Neural cell (in vitro differentiated cells): ENCODE results near the gene SCUBE2. TPM values are rescaled to one million over a fixed set of nuclear protein-coding genes. Genes with fewer than 3 reads are reported as not detected.

ENCODE experiments used
- H2AFZ ChIP-seq: fragments of 200-600, 300-800 bp; sonication (generic), shearing (Covaris generic); 2 replicates; pipeline ENCODE4 v1.6.0; 2014; ENCODE audit warnings: low read depth, mild to moderate bottlenecking, antibody characterized with exemption, low read length, moderate library complexity
- H3F3A ChIP-seq: fragments of 200-600 bp; shearing (Covaris generic); 2 replicates; pipeline ENCODE4 v1.6.1; 2016; ENCODE audit warnings: mild to moderate bottlenecking, moderate library complexity, mixed read lengths, antibody characterized with exemption, low read length; ENCODE audit not compliant: insufficient read depth, poor library complexity, severe bottlenecking
- H3K27ac ChIP-seq: fragments of 200-600, 300-800 bp; sonication (generic), shearing (Covaris generic); 2 replicates; pipeline ENCODE4 v1.5.1; 2014; ENCODE audit warnings: mild to moderate bottlenecking, low read length, moderate library complexity
- H3K27me3 ChIP-seq: fragments of 300-800, 200-600 bp; sonication (generic), shearing (Covaris generic); 2 replicates; pipeline ENCODE4 v1.6.0; 2014; ENCODE audit warnings: mild to moderate bottlenecking, low read depth, low read length, moderate library complexity; ENCODE audit not compliant: insufficient read depth
- H3K36me3 ChIP-seq: fragments of 300-800, 200-600 bp; sonication (generic), shearing (Covaris generic); 2 replicates; pipeline ENCODE4 v1.5.1; 2014; ENCODE audit warnings: mild to moderate bottlenecking, antibody characterized with exemption, low read length, moderate library complexity; ENCODE audit not compliant: insufficient read depth
- H3K4me2 ChIP-seq: fragments of 300-800, 200-600 bp; sonication (generic), shearing (Covaris generic); 2 replicates; pipeline ENCODE4 v1.6.0; 2014; ENCODE audit warnings: mild to moderate bottlenecking, low read length
- H3K4me3 ChIP-seq: fragments of 300-800, 200-600 bp; sonication (generic), shearing (Covaris generic); 2 replicates; pipeline ENCODE4 v1.5.1; 2014; ENCODE audit warnings: mild to moderate bottlenecking, low read length, moderate library complexity
- H3K79me2 ChIP-seq: fragments of 200-600 bp; shearing (Covaris generic); replicated peaks from 2 replicates; pipeline ENCODE4 v1.6.0; 2014; ENCODE audit warnings: mild to moderate bottlenecking, low read length, moderate library complexity; ENCODE audit not compliant: insufficient read depth
- H3K9ac ChIP-seq: fragments of 300-800, 200-600 bp; sonication (generic), shearing (Covaris generic); 2 replicates; pipeline ENCODE4 v1.6.1; 2016; ENCODE audit warnings: mild to moderate bottlenecking, low read length, mixed read lengths
- H3K9me2 ChIP-seq: fragments of 200-600 bp; shearing (Covaris generic); 2 replicates; pipeline ENCODE4 v1.6.1; 2016; ENCODE audit warnings: mild to moderate bottlenecking, low read length, mixed read lengths; ENCODE audit not compliant: insufficient read depth
- H3K9me3 ChIP-seq: fragments of 200-600, 300-800 bp; sonication (generic), shearing (Covaris generic); 2 replicates; pipeline ENCODE4 v1.6.1; 2016; ENCODE audit warnings: mild to moderate bottlenecking, mixed run types, low read length, moderate library complexity, mixed read lengths
- H4K20me1 ChIP-seq: fragments of 200-600 bp; shearing (Covaris generic); 2 replicates; pipeline ENCODE4 v1.6.1; 2016; ENCODE audit warnings: mild to moderate bottlenecking, mixed run types; ENCODE audit not compliant: insufficient read depth
- EP300 ChIP-seq: fragments of 450-650 bp; conservative IDR thresholded peaks from 2 replicates; pipeline ENCODE4 v1.6.1; 2014; ENCODE audit warnings: antibody characterized with exemption, mild to moderate bottlenecking, moderate library complexity; ENCODE audit not compliant: poor library complexity, severe bottlenecking
- EZH2 ChIP-seq: fragments of 200-600, 300-800 bp; shearing (Covaris generic), sonication (generic); IDR thresholded peaks from 2 replicates; pipeline ENCODE4 v1.6.1; 2014; ENCODE audit warnings: antibody characterized with exemption, low read length, borderline replicate concordance, mild to moderate bottlenecking; ENCODE audit not compliant: insufficient read depth, poor library complexity, severe bottlenecking
- MXI1 ChIP-seq: fragments of 450-650 bp; conservative IDR thresholded peaks from 2 replicates; pipeline ENCODE4 v1.6.1; 2014; ENCODE audit warnings: antibody characterized with exemption, mild to moderate bottlenecking; ENCODE audit not compliant: poor library complexity, severe bottlenecking
- POLR2AphosphoS5 ChIP-seq: IDR thresholded peaks from 2 replicates; pipeline ENCODE4 v1.6.1; 2012
- RAD21 ChIP-seq: fragments of 450-650 bp; conservative IDR thresholded peaks from 2 replicates; pipeline ENCODE4 v1.6.1; 2014; ENCODE audit warnings: antibody characterized with exemption, mild to moderate bottlenecking, moderate library complexity
- SMC3 ChIP-seq: fragments of 450-650 bp; conservative IDR thresholded peaks from 2 replicates; pipeline ENCODE4 v1.6.1; 2014; ENCODE audit warnings: antibody characterized with exemption, mild to moderate bottlenecking, moderate library complexity; ENCODE audit not compliant: poor library complexity
- TAF1 ChIP-seq: IDR thresholded peaks from 2 replicates; pipeline ENCODE4 v1.6.1; 2012; ENCODE audit warnings: low read depth
- polyA plus RNA-seq: library from polyadenylated mRNA; depleted of rRNA; stranded (reverse); fragments of >200 nt; gene quantifications from 2 replicates; pipeline ENCODE4 v1.2.3, GENCODE V29; 2014
- TF ChIP-seq, protein P1 (sequence below): IDR thresholded peaks from 2 replicates; pipeline ENCODE4 v1.6.1; 2012; ENCODE audit warnings: borderline replicate concordance
- TF ChIP-seq, protein P2 (sequence below): fragments of 450-650 bp; IDR thresholded peaks from 2 replicates; pipeline ENCODE4 v1.5.1; 2014; ENCODE audit warnings: antibody characterized with exemption, mild to moderate bottlenecking, moderate library complexity; ENCODE audit not compliant: poor library complexity, severe bottlenecking

The SCUBE2 gene
- polyA plus RNA-seq, 1 donor from 2014 or later = 2.6 TPM

DNA sequence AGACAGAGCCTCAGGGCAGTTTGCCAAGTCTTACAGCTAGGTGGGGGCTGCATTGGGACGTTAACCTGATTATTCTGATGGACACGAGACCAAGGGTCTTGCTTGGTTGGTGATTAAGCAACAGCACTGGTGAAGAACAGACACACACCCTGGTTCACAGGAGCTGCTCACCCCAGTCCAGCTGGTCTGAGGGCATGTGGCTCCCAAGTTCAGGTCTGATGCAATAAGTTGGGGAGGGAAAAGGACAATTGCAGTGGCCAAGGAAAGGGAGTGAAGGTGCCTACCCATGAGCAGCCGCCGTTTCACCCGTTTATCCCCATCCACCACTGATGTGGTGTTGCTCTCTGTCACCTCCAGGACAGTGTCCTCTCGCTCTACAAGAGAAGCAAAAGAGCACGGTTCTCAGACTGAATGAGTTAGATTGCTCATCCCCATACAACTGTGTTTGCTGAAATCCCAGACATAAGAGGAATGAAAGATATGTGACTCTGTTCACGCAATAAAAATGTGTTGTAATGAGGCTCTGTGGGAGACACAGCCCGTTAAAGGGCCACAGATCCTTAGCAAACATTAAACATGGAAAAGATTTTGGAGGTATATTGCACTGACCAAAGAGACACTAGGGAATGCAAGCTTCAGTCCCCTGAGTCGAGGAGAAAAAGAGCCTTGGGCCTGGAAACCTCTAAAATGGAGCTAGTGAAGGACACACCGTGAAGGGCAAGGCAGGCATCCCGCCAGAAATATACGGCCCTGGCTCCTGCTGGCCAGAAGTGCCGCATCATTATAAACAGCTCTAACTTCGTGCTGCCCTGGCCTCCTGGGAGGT is 25.6 kb downstream of the SCUBE2 start:
- no peaks in the 10 kb centered on the region for H3F3A ChIP-seq
- peak overlapping the region; percentile 68 for H3K9ac ChIP-seq
- H3K27ac ChIP-seq = peak overlapping the region; percentile 74
- no peaks in the 10 kb centered on the region for H3K27me3 ChIP-seq
- no peaks in the 10 kb centered on the region for H3K9me3 ChIP-seq
- peak overlapping the region; percentile 70 for H2AFZ ChIP-seq
- H3K9me2 ChIP-seq = no peaks in the 10 kb centered on the region
- peak overlapping the region; percentile 85 for H3K4me2 ChIP-seq
- H4K20me1 ChIP-seq = no peaks in the 10 kb centered on the region
- no peaks in the 10 kb centered on the region for H3K79me2 ChIP-seq
- peak overlapping the region; percentile 49 for H3K4me3 ChIP-seq
- TF ChIP-seq, protein P1, sequence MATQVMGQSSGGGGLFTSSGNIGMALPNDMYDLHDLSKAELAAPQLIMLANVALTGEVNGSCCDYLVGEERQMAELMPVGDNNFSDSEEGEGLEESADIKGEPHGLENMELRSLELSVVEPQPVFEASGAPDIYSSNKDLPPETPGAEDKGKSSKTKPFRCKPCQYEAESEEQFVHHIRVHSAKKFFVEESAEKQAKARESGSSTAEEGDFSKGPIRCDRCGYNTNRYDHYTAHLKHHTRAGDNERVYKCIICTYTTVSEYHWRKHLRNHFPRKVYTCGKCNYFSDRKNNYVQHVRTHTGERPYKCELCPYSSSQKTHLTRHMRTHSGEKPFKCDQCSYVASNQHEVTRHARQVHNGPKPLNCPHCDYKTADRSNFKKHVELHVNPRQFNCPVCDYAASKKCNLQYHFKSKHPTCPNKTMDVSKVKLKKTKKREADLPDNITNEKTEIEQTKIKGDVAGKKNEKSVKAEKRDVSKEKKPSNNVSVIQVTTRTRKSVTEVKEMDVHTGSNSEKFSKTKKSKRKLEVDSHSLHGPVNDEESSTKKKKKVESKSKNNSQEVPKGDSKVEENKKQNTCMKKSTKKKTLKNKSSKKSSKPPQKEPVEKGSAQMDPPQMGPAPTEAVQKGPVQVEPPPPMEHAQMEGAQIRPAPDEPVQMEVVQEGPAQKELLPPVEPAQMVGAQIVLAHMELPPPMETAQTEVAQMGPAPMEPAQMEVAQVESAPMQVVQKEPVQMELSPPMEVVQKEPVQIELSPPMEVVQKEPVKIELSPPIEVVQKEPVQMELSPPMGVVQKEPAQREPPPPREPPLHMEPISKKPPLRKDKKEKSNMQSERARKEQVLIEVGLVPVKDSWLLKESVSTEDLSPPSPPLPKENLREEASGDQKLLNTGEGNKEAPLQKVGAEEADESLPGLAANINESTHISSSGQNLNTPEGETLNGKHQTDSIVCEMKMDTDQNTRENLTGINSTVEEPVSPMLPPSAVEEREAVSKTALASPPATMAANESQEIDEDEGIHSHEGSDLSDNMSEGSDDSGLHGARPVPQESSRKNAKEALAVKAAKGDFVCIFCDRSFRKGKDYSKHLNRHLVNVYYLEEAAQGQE = no peak
- TF ChIP-seq EP300 (no peak), MXI1 (no peak), POLR2AphosphoS5 (no peak), EZH2 (no peak), RAD21 (no peak), TAF1 (no peak), SMC3 (no peak)
- TF ChIP-seq, protein P2, sequence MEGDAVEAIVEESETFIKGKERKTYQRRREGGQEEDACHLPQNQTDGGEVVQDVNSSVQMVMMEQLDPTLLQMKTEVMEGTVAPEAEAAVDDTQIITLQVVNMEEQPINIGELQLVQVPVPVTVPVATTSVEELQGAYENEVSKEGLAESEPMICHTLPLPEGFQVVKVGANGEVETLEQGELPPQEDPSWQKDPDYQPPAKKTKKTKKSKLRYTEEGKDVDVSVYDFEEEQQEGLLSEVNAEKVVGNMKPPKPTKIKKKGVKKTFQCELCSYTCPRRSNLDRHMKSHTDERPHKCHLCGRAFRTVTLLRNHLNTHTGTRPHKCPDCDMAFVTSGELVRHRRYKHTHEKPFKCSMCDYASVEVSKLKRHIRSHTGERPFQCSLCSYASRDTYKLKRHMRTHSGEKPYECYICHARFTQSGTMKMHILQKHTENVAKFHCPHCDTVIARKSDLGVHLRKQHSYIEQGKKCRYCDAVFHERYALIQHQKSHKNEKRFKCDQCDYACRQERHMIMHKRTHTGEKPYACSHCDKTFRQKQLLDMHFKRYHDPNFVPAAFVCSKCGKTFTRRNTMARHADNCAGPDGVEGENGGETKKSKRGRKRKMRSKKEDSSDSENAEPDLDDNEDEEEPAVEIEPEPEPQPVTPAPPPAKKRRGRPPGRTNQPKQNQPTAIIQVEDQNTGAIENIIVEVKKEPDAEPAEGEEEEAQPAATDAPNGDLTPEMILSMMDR = no peak
- H3K36me3 ChIP-seq = no peaks in the 10 kb centered on the region

DNA sequence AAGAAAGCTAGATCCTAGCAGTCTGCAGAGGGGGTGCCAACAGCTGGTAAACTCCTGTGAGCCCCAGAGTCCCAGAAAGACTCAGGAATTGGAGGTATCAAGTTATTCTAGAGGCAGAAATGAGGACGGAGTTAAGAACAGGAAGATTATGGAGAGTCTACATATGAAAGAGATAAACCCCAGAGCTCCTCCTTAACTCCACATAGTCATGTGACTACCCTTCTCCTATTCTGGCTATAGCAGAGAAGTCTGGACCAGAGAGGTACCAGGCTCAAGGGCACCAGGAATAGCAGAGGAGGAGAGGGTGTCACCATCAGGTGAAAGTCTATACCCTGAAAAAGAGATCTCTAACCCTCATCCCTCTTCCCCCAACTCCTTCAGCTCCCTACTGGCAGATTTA is 29.6 kb downstream of the SCUBE2 start:
- Histone ChIP-seq H3K27me3 (no peaks in the 10 kb centered on the region), H4K20me1 (no peaks in the 10 kb centered on the region), H3K27ac (no peak overlapping the region), H3K4me3 (no peak overlapping the region), H3K79me2 (no peaks in the 10 kb centered on the region), H3F3A (no peaks in the 10 kb centered on the region), H3K9me2 (no peaks in the 10 kb centered on the region), H2AFZ (no peak overlapping the region), H3K4me2 (no peak overlapping the region), H3K36me3 (no peaks in the 10 kb centered on the region), H3K9me3 (no peaks in the 10 kb centered on the region), H3K9ac (no peak overlapping the region)
- TF ChIP-seq TAF1 (no peak), MXI1 (no peak), EP300 (no peak), RAD21 (no peak), EZH2 (no peak), POLR2AphosphoS5 (no peak), SMC3 (no peak)
- TF ChIP-seq, protein P2 = no peak
- TF ChIP-seq, protein P1 = no peak
